ENCODE measurements around the gene C2CD4C. TPM values are rescaled to one million over a fixed set of nuclear protein-coding genes. Genes with fewer than 3 reads are reported as not detected.

The C2CD4C gene
- total RNA-seq (2016; rRNA removed; fragmentation: Illumina TruSeq; extraction: Trizol) (not detected in 2 replicates), polyA plus RNA-seq (2011; rRNA removed) (not detected in 2 replicates), polyA minus RNA-seq (2011; rRNA and poly(A)+ RNA removed; ENCODE audit: low replicate concordance) (not detected in 2 replicates), Bru-seq, nascent RNA (percentile 14 among the genes with signal in this experiment), BruChase-seq, experiment 1, labeled RNA remaining after a 6-hour chase (percentile 24 among the genes with signal in this experiment), BruChase-seq, experiment 2, labeled RNA remaining after a 2-hour chase (percentile 25 among the genes with signal in this experiment)
- total RNA-seq (2016; cell fraction: cytosol; rRNA removed; fragmentation: Illumina TruSeq; extraction: Trizol; ENCODE audit: low read depth), result not detected in 2 replicates
- total RNA-seq (2016; cell fraction: insoluble cytoplasmic fraction; rRNA removed; fragmentation: Illumina TruSeq; extraction: Trizol), result not detected in 2 replicates
- total RNA-seq (2016; cell fraction: membrane; rRNA removed; fragmentation: Illumina TruSeq; extraction: Trizol), result not detected in 2 replicates
- not detected in 2 replicates for total RNA-seq (2016; cell fraction: nucleus; rRNA removed; fragmentation: Illumina TruSeq; extraction: Trizol)
- polyA plus RNA-seq (2011; cell fraction: cytosol; rRNA removed), result not detected in 2 replicates
- 0.16 and 0.36 TPM in 2 replicates for polyA plus RNA-seq (2011; cell fraction: nucleus; rRNA removed)
- polyA plus RNA-seq (2012), result 0.12 TPM in 1 of 2 replicates, not detected in the other
- not detected in 2 replicates for polyA plus RNA-seq (2016; cell fraction: cytosol; fragmentation: Illumina TruSeq; extraction: Trizol; ENCODE audit: low read depth)
- not detected in 2 replicates for polyA plus RNA-seq (2016; cell fraction: insoluble cytoplasmic fraction; fragmentation: Illumina TruSeq; extraction: Trizol; ENCODE audit: low read depth)
- not detected in 2 replicates for polyA plus RNA-seq (2016; cell fraction: membrane; fragmentation: Illumina TruSeq; extraction: Trizol; ENCODE audit: low read depth)
- not detected in 2 replicates for polyA plus RNA-seq (2016; cell fraction: nucleus; fragmentation: Illumina TruSeq; extraction: Trizol; ENCODE audit: insufficient read depth, low read depth)
- polyA minus RNA-seq (2011; cell fraction: cytosol; rRNA and poly(A)+ RNA removed), result not detected in 2 replicates
- not detected in 2 replicates for polyA minus RNA-seq (2011; cell fraction: nucleus; rRNA and poly(A)+ RNA removed)
- long read RNA-seq, experiment 1, result 0 reads
- long read RNA-seq, experiment 2, result 0 reads

DNA sequence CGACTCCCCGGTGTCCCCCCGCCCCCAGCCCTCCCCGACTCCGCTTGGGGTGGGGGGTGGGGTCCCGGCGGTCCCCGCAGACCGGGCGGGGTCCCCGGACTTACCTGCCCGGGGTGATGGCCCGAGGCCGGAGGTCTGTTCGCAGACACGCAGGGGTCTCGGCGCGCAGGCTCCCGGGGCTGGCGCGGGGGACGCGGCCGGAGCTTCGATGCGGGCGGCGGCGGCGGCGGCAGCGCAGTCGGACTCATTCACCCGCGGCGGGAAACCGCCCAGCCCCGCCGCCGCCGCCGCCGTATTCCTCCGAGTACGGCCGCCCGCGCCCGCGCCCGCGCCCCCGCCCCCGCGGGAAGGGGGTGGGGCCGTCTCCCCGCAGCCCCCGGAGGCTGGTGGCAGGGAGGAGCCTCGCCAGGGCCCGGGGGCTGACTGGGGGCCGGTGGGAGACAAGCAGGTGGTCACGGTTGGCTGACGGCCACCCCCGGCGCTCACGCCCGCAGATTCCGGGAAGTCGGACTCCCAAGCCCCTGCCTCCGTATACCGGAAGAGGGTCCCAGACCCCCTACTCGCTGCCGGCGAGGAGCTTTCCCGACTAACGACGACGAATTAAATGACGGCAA is at the start of gene C2CD4C:
Gene C2CD4C (minus strand): TSS at position 246 of the 614 bp plus-strand sequence. CDS start 786 bp downstream, outside the sequence.
- ChIA-PET CTCF (ENCODE audit: low intra/inter-chr PET ratio, low total read pairs) (no interaction called here), POLR2A (no interaction called here)
- H3K4me3 ChIP-seq (replicated peaks in 1 of 3; ENCODE audit: insufficient read depth in 1 of 3, low read depth in 2 of 3, low read length in 3 of 3), result peak within 1 kb of the TSS in 1 of 3 experiments; percentile 15; a peak in 1 of 6 replicates
- H3K4me1 ChIP-seq (ENCODE audit: insufficient read depth, low read length), result no peaks in the 10 kb centered on the region
- BruUV-seq (replicated peaks), result no TSS peak
- H4K20me1 ChIP-seq (ENCODE audit: insufficient read depth, low read length), result no peaks in the 10 kb centered on the region; the same call in 1 of the 2 replicates
- no peaks in the 10 kb centered on the region for H3K79me2 ChIP-seq (ENCODE audit: insufficient read depth, low read length)
- no peak within 1 kb of the TSS for H3K27ac ChIP-seq (ENCODE audit: extremely low read length, insufficient read depth, low read length)
- ATAC-seq (no peak), DNase-seq (ENCODE audit: low spot score) (no peak), FAIRE-seq (no peak)
- H3K9ac ChIP-seq (ENCODE audit: insufficient read depth, low read depth, low read length), result no peak within 1 kb of the TSS
- intact Hi-C loops (cut with micrococcal nuclease; ENCODE audit: unreplicated experiment), result no loop called here
- H3K9me3 ChIP-seq (ENCODE audit: low read length), result no peaks in the 10 kb centered on the region
- no peaks in the 10 kb centered on the region for H3K36me3 ChIP-seq (replicated peaks in 1 of 2; ENCODE audit: control insufficient read depth in 1 of 2, insufficient read depth in 2 of 2, low read length in 2 of 2)
- in situ Hi-C loops (cut with HindIII; ENCODE audit: extremely low pct_ligation_motif_present, low pct_unique_long_range_greater_than_20kb), result no loop called here
- H3K4me2 ChIP-seq (ENCODE audit: low read depth, low read length), result peak within 1 kb of the TSS; percentile 8; the same call in 1 of the 2 replicates
- H2AFZ ChIP-seq (ENCODE audit: low read length), result no peak within 1 kb of the TSS
- WGBS (ENCODE audit: low lambda C conversion rate), result 1% methylated on average over 15 of the region's 80 CpGs
- peaks cover 28 to 74% of the 10 kb centered on the region in 2 experiments for H3K27me3 ChIP-seq (ENCODE audit: control insufficient read depth in 1 of 2, insufficient read depth in 2 of 2, low read length in 2 of 2)
- peak; percentile 98 for TF ChIP-seq GZF1 (CRISPR knock-in tag; IDR thresholded peaks at IDR 0.05)
- TF ChIP-seq LBX2 (CRISPR knock-in tag; IDR thresholded peaks at IDR 0.05; ENCODE audit: borderline replicate concordance), result no peak
- TF ChIP-seq ZFP1 (CRISPR knock-in tag; IDR thresholded peaks at IDR 0.05), result no peak
- no peak for TF ChIP-seq HCFC1 (IDR thresholded peaks at IDR 0.05; ENCODE audit: low read depth, low read length)
- TF ChIP-seq MXI1 (IDR thresholded peaks at IDR 0.05; ENCODE audit: borderline replicate concordance, low read depth, low read length), result no peak
- no peak for TF ChIP-seq ZBTB20 (CRISPR knock-in tag; IDR thresholded peaks at IDR 0.05; ENCODE audit: borderline replicate concordance, low read depth)
- peak; percentile 40 for TF ChIP-seq KDM2A (CRISPR knock-in tag; IDR thresholded peaks at IDR 0.05; ENCODE audit: borderline replicate concordance, low read depth)
- TF ChIP-seq, protein P1, sequence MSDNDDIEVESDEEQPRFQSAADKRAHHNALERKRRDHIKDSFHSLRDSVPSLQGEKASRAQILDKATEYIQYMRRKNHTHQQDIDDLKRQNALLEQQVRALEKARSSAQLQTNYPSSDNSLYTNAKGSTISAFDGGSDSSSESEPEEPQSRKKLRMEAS (IDR thresholded peaks at IDR 0.05), result 0 out of 2 replicates have a peak, but pooled peaks have one; percentile 26
- no peak for TF ChIP-seq SRSF1 (optimal IDR thresholded peaks at IDR 0.05; ENCODE audit: low read depth, low read length)
- no peak for TF ChIP-seq ZNF101 (CRISPR knock-in tag; IDR thresholded peaks at IDR 0.05; ENCODE audit: borderline replicate concordance, low read depth)
- no peak for TF ChIP-seq ATF1 (CRISPR knock-in tag; IDR thresholded peaks at IDR 0.05)
- TF ChIP-seq YY1 (IDR thresholded peaks at IDR 0.05; ENCODE audit: insufficient read depth, insufficient replicate concordance, low read depth, low read length), result peak; percentile 65
- TF ChIP-seq HIVEP1 (CRISPR knock-in tag; IDR thresholded peaks at IDR 0.05), result no peak
- TF ChIP-seq MAFK (conservative IDR thresholded peaks at IDR 0.05 in 1 of 2, IDR thresholded peaks at IDR 0.05 in 1 of 2; ENCODE audit: low read length in 2 of 2), result no peak
- TF ChIP-seq NCOR1 (IDR thresholded peaks at IDR 0.05; ENCODE audit: borderline replicate concordance, low read length), result no peak
- no peak for TF ChIP-seq RFXANK (CRISPR knock-in tag; IDR thresholded peaks at IDR 0.05)
- no peak for TF ChIP-seq ISX (CRISPR knock-in tag; conservative IDR thresholded peaks at IDR 0.05)
- no peak for TF ChIP-seq ZNF34 (CRISPR knock-in tag; IDR thresholded peaks at IDR 0.05; ENCODE audit: borderline replicate concordance)
- TF ChIP-seq NR2F1 (CRISPR knock-in tag; IDR thresholded peaks at IDR 0.05), result no peak
